HG03354 (cell line): Measurements from ENCODE around the gene TMEM238L.

ENCODE experiments used
- ATAC-seq: cut with Tn5 transposase; IDR thresholded peaks from one replicate; pipeline ENCODE4 v1.9.1; 2021; ENCODE audit warnings: mild to moderate bottlenecking; ENCODE audit not compliant: unreplicated experiment, poor library complexity, severe bottlenecking

Gene TMEM238L

DNA sequence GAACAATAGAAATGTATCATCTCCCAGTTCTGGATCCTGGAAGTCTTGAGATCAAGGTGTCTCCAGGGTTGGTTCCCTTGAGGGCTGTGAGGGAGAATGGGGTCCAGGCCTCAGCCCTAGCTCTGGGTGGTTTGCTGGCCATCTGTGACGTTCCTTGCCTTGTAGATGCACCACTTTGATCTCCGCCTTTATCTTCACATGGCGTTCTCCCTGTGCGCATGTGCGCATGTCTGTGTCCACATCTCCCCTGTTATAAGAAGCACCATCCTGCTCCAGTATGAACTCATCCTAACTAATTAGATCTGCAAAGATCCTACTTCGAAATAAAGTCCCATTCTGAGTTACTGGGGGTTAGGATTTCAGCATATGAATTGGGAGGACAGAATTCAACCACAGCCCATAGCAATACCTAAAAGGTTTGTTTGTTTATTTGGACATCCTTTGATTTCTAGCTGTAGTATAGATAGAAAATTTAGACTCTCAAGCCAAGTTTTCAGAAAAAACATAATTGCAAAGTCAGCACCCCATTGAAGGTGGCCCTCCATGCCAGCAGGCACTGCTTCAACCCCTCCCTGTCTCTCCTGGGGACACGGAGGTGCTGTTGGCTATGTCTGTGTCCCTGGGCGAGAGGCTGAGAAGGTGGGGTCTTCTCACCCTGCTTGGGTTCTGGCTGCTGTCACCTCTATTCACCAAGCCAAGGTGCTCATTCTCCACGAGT lies 2.8 kb upstream of the TMEM238L start:
- no peak for ATAC-seq

DNA sequence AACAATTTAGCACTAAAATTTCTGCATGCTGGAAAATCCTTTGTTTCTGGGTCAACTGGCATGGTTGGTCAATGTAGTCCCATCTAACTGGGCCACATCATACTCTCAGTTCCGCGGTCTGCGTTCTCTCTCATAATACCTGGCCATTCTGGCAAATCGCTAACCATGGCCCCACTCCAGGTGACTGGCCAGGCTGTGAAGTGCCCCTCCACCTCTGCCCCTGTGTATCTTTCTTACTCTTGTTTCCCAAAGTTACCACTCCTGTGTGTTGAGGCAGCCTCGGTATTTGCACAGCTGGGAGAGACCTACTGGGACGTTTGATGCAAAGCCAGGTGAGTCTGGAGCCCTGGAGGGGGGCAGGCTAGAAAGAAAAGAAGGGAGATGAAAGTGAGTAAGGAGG lies 2.0 kb upstream of the TMEM238L start:
- ATAC-seq = no peak

DNA sequence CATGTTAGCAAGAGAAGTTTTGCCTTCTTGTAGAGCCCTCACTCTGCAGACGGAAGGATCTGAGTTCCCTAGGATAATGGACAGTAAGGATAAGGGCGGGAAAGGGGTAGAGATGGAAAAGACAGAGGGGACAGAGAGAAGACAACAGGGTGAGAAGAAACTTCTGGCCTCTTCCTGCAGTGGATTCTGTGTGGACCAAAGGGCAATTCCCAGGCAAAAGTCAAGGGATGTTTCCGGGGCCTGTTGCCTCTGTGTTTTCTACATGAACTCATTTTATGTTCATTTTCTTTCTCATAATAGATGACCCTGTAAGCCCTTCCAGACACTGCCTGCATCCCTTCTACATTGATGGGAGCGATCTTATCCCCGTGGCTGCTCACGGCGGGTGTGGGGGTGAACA lies 647 bp upstream of the TMEM238L start:
- ATAC-seq = no peak

DNA sequence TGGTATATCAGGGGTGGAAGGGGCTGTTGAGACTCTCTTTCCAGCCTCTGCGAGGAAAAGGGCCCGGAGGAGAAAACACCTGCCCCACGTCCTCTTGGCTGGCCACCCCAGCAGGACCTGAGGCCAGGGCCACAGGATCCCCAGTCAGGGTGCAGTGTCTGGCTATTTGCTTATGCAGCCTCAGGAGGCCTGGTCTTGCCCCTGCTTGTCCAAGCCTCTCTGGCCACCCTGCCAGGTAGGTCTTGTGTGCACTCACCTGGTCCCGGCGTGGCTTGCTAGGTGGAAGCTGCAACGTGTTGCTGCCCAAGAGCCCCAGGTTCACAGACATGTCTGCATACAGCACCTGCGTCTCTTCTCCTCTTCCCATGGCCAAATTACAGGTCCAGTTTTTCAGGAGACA lies 549 bp downstream of the TMEM238L start:
- no peak for ATAC-seq

DNA sequence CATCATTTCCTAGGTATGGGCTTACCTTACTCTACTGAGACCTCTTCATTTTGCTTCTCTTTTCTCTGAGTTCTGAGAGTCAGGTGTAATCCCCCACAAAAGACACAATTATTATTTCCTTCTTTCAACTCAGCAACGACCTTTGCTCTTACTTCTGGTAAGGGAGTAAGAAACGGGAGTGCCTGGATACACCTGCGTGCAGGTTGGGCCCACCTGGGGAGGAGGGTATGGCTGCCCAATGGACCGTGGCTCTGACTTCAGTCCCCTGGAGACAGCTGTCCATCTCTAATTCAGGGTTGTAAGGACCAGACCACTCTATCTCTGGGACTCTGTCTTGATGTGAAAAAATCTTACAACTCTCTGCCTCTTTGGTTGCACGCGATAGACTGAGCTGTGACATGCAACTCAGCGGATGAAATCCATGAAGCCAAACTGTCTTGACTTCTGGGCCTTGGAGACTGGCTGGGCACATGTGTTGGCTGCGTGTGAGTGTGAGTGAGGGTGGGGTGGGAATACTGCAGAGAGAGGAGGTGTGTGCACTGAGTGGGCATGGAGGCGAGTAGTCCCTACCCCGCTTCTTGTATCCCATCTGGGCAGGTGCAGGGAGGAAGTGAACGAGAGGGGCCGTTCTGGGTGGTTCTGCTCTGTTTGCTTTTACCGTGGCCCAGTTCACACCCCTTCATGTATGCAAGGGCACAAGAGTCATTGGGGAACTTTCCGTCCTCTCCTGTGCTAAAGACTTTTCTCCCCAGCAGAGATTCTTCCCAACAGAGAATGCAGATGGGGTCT lies 1.2 kb downstream of the TMEM238L start:
- ATAC-seq = no peak

DNA sequence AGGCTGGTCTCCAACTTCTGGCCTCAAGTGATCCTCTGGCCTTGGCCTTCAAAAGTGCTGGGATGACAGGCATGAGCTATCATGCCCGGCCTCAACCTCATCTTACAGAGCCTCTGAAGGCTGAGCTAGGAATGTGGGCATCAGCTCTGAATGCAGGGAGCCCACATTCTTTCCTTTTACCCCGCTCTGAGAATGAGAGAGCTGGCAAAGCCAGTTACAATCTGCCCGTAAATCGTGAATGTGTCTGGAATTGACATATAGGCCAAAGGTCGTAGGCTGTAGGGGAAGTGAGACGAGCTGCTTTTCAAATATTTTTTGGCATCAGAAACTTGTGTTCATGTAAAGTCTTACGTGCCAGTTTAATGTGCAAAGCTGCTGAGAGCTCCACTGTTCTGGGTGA lies 4.5 kb downstream of the TMEM238L start:
- no peak for ATAC-seq

DNA sequence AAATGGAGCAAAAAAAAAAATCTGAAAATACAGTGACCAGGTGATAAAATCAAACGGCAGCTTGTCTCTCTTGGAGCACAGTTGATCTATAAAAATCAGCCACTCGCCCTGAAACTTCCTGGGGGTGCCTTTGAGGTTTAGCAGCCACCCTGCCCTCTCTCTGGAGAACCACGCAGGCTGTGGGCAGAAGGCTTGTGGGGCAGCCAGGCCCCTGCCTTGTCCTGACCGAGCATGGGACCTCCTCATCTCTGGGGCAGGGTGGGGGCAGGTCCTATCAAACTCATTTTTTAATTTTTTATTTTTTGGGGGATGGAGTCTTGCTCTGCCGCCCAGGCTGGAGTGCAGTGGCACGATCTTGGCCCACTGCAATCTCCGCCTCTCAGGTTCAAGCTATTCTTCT lies 5.0 kb downstream of the TMEM238L start:
- ATAC-seq = no peak

DNA sequence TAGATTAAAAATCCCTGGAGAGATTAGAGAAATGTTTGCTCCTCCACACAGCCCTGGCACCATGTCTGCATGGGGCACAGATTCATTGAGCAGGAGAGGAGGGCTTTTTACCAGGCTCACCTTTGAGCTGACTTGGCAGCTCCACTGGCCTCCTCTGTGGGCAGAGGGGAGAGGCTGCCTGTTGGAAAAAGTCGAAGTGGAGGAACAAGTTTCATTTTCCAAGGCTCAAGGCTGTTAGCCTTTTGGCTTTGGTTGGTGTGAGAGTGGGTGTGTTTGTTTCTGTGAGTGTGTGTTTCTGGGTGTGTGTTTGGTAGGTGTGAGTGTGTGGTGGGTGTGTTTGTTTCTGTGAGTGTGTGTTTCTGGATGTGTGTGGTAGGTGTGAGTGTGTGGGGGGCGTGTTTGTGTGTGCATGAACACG lies 5.6 kb downstream of the TMEM238L start:
- no peak for ATAC-seq

DNA sequence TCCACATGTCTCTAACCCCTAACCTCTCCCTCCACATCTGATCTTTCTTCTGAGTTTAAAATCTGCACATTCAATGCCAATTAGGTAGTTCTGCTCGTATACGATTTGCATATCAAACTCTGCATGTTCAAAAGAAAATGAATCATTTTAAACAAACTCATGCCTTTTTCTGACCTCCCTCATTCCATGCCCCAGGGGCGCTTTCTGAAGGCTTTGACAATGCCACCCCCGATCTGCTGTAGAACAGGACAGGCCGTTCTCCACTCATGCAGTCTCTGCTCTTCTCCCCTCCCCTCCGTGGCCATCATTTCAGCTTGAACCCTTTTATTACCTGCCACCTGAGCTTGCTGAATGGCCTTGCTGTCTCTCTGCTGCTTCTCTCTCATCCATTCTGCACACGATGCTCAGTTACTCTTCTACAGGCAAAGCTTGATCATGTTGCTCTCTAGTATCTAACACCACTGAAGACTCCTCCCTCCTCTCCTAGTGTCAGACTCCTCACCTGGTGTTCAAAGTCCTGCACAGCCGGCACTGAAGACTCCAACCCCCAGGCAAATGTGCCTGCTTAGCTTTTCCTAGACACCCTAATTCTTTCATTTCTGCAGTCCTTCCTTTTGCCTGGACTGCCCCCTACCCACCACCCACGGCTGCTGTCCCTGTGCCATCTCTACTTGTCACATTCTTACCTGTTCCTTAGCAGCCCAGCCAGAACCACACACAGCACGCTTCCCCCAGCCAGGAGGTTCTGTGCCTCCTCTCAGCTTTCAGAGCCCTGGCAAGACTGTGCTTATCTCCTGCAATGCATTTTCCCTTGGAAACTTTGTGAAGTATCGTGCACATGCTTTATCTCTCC lies 6.2 kb downstream of the TMEM238L start:
- no peak for ATAC-seq

DNA sequence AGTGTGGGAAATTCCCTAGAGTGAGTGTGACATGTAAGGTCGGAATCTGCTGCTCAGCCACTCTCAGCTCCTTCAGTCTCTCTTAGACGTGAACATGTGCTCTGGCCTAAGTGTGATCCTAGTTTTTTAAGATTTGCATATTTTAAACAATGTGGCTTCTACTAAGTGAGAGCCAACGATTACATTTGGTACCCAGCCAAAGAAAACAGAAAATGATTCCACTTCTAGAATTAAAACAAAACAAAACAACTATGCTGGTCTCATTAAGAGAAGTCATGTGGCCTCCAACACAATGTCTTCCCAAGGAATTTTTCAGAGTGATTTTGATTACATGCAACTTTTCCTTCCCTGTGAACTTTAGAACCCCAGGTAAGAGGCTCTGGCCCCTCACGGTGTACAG lies 10.1 kb downstream of the TMEM238L start:
- no peak for ATAC-seq

DNA sequence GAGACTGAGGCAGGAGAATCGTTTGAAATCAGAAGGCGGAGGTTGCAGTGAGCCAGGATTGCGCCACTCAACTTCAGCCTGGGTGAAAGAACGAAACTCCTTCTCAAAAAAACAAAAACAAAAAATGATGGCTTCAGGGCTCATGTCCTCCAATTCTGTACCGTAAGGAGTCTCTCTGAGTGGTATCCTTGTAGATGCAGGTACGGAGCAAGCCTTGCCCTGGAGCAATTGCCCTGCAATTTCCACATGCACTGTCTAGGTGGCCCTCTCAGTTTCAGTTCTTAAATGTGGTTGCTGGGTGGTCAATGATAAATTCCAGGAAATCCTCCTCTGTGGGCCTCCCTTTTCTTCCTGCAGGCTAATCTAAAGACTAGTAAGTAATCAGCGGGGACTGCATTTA lies 10.6 kb downstream of the TMEM238L start:
- no peak for ATAC-seq

DNA sequence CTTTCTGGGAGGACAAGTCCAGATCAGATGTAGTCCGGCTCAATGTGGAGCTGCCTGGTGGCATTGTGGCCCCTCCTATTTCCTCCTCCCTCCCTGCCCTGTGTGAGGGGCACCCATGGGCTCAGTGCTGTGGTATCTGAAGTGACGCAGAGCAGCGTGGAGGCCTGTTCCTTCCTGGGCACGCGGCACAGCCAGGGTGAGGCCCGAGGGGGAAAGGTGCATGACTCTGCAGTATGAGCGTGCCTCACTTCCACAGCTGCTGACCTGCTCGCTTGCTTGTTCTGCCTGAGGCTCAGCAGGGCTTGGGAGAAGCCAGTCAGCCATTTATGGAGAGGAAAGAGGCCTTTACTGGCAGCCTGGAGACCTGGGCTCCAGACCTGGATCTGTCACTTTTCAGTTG lies 11.7 kb downstream of the TMEM238L start:
- no peak for ATAC-seq

DNA sequence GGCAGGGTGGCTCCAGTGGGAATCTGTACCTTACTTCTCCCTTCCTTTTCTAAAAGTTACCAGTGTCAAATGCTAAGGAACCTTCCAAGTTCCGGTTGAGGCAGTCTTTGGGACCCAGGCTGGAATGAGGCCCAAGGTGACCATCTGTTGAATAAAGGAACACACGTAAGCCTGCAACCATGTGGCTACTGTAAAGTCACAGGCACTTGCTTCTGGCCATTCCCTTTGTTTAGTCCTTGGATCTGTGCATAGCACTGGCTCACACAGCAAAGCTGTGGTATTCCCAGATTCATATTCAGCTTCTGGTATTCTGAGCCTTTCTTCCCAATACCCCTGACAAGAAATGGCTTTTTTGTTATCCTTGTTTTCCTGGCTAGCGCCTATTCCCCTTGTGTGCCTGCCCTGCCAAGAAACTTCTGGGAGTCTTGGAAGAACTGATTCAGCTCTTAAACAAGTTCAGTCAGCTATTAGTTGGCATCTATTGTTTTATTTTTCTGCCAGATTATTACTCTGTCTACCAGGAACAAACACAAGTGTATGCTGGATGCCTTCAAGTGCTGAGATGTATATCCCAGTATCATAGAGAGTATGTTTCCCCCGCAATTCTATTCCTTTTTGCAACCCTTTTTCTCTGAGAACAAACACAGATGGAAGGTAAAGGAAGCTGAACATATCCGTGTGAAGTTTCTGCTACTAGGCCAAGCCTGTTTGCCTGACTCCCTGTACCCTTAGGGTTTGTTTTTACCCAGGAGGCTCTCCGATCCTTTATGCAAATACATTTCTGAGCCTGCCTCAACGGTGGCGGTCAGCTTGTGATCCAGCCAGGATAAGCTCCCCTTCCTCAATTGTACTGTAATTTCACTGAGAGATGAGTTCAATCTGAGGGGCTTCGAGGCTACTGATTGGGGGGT lies 13.2 kb downstream of the TMEM238L start:
- no peak for ATAC-seq

DNA sequence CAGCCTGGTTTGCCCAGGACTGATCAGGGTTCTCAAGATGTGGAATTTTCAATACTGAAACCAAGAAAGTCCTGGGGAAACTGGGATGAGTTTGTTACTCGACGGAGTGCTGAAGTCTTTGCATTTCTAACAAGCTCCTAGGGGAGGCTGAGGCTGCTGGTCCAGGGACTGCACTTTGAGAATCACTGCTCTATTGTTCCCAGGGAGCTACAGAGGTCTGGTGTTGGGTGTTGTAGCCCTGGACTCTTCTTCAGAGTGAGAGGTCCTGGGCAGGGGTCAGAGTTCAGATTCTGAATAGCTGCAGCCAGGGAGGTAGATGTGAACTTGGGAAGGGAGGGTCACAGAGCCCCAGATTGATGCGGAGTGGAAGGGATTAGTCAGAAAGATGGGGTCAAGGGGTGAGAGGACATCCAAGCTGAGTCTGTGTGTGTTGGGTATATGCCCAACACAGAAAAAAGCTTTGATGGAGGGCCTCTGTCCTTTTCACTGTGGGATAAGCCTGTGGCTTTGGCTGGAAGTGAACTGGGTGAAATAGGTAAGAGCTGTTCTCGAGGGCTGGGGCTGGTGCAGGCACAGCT lies 14.1 kb downstream of the TMEM238L start:
- ATAC-seq = no peak

DNA sequence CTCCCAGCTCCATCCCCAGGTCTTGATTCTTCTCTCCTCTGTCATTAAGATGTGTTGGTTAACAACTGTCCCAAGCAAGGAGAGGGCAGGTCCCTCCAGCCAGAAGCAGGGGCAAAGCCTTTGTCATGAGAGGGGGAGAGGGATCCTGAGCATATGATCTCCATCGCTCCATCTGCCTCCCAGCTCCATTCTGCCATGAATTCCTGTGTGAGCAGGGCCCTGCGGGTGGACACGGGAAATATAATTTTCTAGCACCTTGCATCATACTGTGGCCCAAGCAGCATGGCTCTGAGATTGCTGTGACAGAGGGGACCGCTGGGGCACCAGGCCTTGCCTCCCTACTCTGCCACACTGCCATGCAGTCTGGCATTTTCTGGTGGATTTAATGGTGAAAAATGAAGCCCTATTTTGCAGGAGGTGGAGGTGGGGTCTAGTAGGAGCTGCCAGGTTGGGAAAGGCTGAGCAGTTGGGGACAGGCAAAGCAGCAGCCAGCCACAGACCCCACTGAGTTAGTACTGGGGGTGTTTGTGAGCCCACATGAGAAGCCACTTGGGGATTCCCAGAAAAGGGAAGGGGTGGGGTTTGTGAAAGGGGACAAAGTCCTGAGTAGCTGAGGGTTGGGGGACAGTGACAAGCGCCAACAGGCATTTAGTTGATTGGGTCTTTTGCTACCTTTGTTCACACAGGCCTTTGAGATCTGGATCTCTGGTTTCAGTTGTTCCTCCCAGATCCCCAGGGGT lies 16.4 kb downstream of the TMEM238L start:
- no peak for ATAC-seq

DNA sequence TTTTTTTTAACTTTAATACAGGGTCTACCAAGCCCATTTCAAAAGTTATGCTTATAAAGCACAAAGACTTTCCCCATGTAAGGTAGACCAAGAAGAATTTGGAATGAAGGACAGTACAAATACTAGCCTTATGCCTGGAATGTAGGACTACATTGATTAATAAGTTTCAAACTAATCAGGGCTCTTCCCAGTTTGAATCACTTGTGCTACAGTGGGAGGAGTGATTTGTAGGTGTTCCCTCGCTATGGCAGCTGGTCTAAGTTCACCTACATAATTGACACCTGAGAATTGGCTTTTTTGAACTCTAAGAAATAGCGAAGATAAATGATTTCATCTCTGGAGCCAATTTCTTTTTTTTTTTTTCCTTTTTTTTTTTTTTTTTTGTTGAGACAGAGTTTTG lies 18.6 kb downstream of the TMEM238L start:
- ATAC-seq = no peak

DNA sequence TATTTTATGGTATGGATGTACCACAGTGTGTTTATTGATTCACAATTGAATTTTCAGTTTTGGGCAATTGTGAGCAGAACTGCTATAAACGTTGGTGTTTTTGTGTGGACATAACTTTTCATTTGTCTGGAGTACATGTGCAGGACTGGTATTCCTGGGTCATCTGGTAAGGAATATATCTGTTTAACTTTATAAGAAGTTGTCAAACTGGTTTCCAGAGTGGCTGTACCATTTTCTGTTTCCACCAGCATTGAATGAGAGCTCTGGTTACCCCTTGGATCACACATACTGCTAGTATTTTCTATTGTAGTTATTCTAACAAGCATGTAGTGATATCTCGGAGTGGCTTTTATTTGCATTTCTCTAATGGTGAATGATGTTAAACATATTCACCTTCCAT lies 24.3 kb downstream of the TMEM238L start:
- no peak for ATAC-seq

DNA sequence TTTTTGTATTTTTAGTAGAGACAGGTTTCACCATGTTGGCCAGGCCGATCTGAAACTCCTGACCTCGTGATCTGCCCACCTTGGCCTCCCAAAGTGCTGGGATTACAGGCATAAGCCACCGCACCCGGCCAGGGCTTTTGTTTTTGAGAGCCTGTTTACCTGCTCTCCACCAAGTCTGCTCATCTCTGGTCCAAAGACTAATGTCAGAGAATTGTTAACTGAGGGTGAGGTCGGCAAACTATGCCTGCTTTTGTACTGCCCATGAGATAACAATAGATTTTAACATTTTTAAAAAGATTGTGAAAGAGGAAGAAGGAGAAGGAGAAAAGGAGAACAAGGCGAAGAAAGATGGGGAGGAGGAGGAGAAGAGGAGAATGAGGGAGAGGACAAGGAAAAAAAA lies 26.0 kb downstream of the TMEM238L start:
- no peak for ATAC-seq
